ENCODE data around the gene TNFRSF8. TPM values are rescaled to one million over a fixed set of nuclear protein-coding genes. Genes with fewer than 3 reads are reported as not detected.
A peak's percentile ranks its signal among the peaks of the same experiment; 100 is the strongest.

Gene TNFRSF8
- total and polyA plus RNA-seq, 9 of the 15 experiments (the other 6 are each of a cell fraction or from before 2014, with no cell fraction given): 3.5 to 38.4 (median 17.1) TPM

DNA sequence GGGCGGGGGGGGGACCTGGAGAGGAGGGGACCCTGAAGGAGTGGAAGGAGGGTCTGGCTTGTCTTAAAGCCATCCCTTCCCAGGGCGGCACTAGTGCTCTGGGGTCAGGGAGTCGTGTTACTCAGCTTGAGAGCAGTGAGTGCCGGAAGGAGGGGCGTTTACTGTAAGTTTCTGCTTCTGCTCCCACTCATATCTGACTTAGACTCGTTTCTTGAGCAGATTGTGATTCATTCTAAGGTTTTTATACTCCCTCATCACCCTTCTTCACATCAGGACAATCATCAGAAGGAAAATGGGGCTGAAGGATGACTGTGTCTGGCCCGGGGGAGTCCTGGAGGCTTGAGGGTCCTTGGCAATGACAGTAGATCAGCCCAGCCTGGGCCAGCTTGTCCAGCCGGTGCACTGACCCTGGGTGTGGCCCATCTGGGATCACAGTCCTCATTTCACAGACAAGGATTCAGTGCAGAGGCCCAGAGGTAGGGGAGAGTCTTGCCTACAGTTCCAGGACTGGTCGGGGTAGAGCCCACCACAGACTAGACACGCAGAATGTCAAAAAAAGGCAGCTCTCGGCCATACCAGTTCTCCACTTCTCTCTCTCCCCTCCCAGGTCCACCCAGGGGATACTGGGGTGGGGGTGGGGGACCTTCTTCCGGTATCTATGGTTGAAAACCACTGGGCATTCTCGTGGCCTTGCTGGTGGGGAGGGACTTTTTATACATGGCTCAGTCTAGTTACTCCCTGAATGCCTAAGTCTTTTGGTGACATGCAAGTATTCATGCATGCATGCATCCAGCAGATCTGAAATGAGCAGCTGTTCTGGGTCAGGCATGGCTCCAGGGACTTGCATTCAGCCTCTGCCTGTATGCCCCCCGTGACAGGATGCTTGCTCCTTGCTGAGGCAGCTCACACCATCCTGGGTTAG lies 5.1 kb downstream of the TNFRSF8 start:
- Histone ChIP-seq H3K27ac (ENCODE audit: extremely low read depth, low read depth, low read length) (peak overlapping the region; percentile 50; the same call in 2 of the 3 replicates), H3K9me3 (replicated peaks; ENCODE audit: control insufficient read depth, insufficient read depth, low read depth, low read length) (no peaks in the 10 kb centered on the region), H2AFZ (ENCODE audit: low read depth, low read length) (peak overlapping the region; percentile 37), H3K27me3 (ENCODE audit: control insufficient read depth in 2 of 2, insufficient read depth in 2 of 2, low read length in 2 of 2) (no peaks in the 10 kb centered on the region), H4K20me1 (replicated peaks; ENCODE audit: control insufficient read depth, insufficient read depth, low read length) (no peaks in the 10 kb centered on the region), H3K36me3 (ENCODE audit: control insufficient read depth, insufficient read depth, low read length) (peaks cover 45% of the 10 kb centered on the region; the same call in 2 of the 3 replicates), H3K9me1 (ENCODE audit: control insufficient read depth, insufficient read depth, low read length) (no peaks in the 10 kb centered on the region), H3K79me2 (ENCODE audit: control insufficient read depth, insufficient read depth, low read length) (peaks cover 39% of the 10 kb centered on the region), H3K4me2 (ENCODE audit: insufficient read depth, low read length) (peak overlapping the region; percentile 17; the same call in 1 of the 2 replicates), H3K9ac (ENCODE audit: insufficient read depth in 1 of 2, low read depth in 2 of 2, low read length in 2 of 2) (peak overlapping the region; percentile 10 to 78; a peak in 3 of 4 replicates), H3K4me1 (replicated peaks in 1 of 2; ENCODE audit: control insufficient read depth in 2 of 2, insufficient read depth in 2 of 2, low read length in 2 of 2) (peaks cover 28 to 40% of the 10 kb centered on the region in 2 experiments), H3K4me3 (no peak overlapping the region)
- WGBS (ENCODE audit: insufficient coverage, low coverage, missing lambda C conversion rate): 46% methylated on average over 13 of the region's 14 CpGs
- in situ Hi-C loops (cut with MboI): no loop called here
- POLR2A ChIA-PET: interaction anchor here (0.7 to 1.4 kb wide), 7 partner anchors 8 to 373 kb away, joined by 3 to 8 read pairs (median 4); no protein-coding TSS in a partner anchor
- intact Hi-C loops (cut with micrococcal nuclease): no loop called here
- DNase-seq (ENCODE audit: extremely low read depth in 1 of 4, low spot score in 3 of 4) (peak; percentile 50 to 70 (median 54)), FAIRE-seq (no peak), ATAC-seq (peak; percentile 42)
- CTCF ChIA-PET (ENCODE audit: low intra/inter-chr PET ratio): no interaction called here
- BruUV-seq (replicated peaks): no TSS peak
- TF ChIP-seq ZBTB7A (IDR thresholded peaks at IDR 0.05; ENCODE audit: borderline replicate concordance, control insufficient read depth, low read depth, low read length): peak; percentile 77; the same call in 1 of the 2 replicates
- TF ChIP-seq SRF (CRISPR knock-in tag; IDR thresholded peaks at IDR 0.05): peak in 1 of 2 experiments; percentile 50; a peak in 1 of 4 replicates
- no peak for TF ChIP-seq NBN (IDR thresholded peaks at IDR 0.05; ENCODE audit: low read depth)
- TF ChIP-seq KAT7 (CRISPR knock-in tag; IDR thresholded peaks at IDR 0.05; ENCODE audit: borderline replicate concordance): 0 out of 2 replicates have a peak, but pooled peaks have one; percentile 45
- TF ChIP-seq EGR1 (conservative IDR thresholded peaks at IDR 0.05): 0 out of 2 replicates have a peak, but pooled peaks have one; percentile 44
- TF ChIP-seq, protein P1, sequence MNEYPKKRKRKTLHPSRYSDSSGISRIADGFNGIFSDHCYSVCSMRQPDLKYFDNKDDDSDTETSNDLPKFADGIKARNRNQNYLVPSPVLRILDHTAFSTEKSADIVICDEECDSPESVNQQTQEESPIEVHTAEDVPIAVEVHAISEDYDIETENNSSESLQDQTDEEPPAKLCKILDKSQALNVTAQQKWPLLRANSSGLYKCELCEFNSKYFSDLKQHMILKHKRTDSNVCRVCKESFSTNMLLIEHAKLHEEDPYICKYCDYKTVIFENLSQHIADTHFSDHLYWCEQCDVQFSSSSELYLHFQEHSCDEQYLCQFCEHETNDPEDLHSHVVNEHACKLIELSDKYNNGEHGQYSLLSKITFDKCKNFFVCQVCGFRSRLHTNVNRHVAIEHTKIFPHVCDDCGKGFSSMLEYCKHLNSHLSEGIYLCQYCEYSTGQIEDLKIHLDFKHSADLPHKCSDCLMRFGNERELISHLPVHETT (CRISPR knock-in tag; conservative IDR thresholded peaks at IDR 0.05 in 1 of 2, IDR thresholded peaks at IDR 0.05 in 1 of 2): peak in 1 of 2 experiments; percentile 46; a peak in 1 of 4 replicates
- peak; percentile 61 for TF ChIP-seq VEZF1 (CRISPR knock-in tag; IDR thresholded peaks at IDR 0.05)
- no peak for TF ChIP-seq MED1 (CRISPR knock-in tag; IDR thresholded peaks at IDR 0.05; ENCODE audit: borderline replicate concordance)
- no peak for TF ChIP-seq GATA2 (CRISPR knock-in tag; IDR thresholded peaks at IDR 0.05)
- TF ChIP-seq GMEB1 (CRISPR knock-in tag; IDR thresholded peaks at IDR 0.05): no peak
- TF ChIP-seq ZNF584 (CRISPR knock-in tag; IDR thresholded peaks at IDR 0.05; ENCODE audit: low read depth): peak; percentile 73; the same call in 1 of the 2 replicates
- no peak for TF ChIP-seq SNRNP70 (optimal IDR thresholded peaks at IDR 0.05; ENCODE audit: low read depth, low read length)
